Epithelial cell of esophagus (primary cell): ENCODE results near the gene BRD1.
A peak's percentile ranks its signal among the peaks of the same experiment; 100 is the strongest.

Source experiments
- DNase-seq: peaks from one replicate; pipeline ENCODE4 v3.0.0; 2010; ENCODE audit warnings: low read depth
- H3K4me3 ChIP-seq: 2 replicates; pipeline ENCODE4 v1.5.1; 2011; ENCODE audit warnings: mild to moderate bottlenecking, low read length, control low read depth
- CTCF ChIP-seq: IDR thresholded peaks from 2 replicates; pipeline ENCODE4 v1.5.1; 2011; ENCODE audit warnings: low read depth, mild to moderate bottlenecking, low read length, control low read depth, inconsistent platforms; ENCODE audit not compliant: insufficient read depth; ENCODE audit errors: missing control alignments

Gene BRD1

GRCh38 chr22:49770547-49771265 is 57.0 kb downstream of the BRD1 start:
- H3K4me3 ChIP-seq = no peak overlapping the region
- DNase-seq = no peak
- no peak for TF ChIP-seq CTCF

GRCh38 chr22:49769691-49770546 is 57.8 kb downstream of the BRD1 start:
- DNase-seq = no peak
- H3K4me3 ChIP-seq = no peak overlapping the region
- TF ChIP-seq CTCF = no peak

GRCh38 chr22:49768951-49769690 is 58.6 kb downstream of the BRD1 start:
- no peak for TF ChIP-seq CTCF
- no peak overlapping the region for H3K4me3 ChIP-seq
- DNase-seq = no peak

- DNase-seq = no peak
- TF ChIP-seq CTCF = no peak
- H3K4me3 ChIP-seq = no peak overlapping the region
Observed at GRCh38 chr22:49768077-49768910, 59.4 kb downstream of the BRD1 start.

GRCh38 chr22:49767355-49768062 is 60.2 kb downstream of the BRD1 start:
- H3K4me3 ChIP-seq = no peak overlapping the region
- peak; percentile 80 for TF ChIP-seq CTCF
- peak; percentile 72 for DNase-seq

- no peak for TF ChIP-seq CTCF
- DNase-seq = no peak
- no peak overlapping the region for H3K4me3 ChIP-seq
Observed at GRCh38 chr22:49765951-49766350, 61.7 kb downstream of the BRD1 start.
